Measurements from ENCODE around the gene GRIP2. TPM values are rescaled to one million over a fixed set of nuclear protein-coding genes. Genes with fewer than 3 reads are reported as not detected.

GRIP2 gene
- total RNA-seq, 1 donor from 2014 or later = 8.9 TPM

GRCh38 chr3:14505001-14505802 lies 34.9 kb downstream of the GRIP2 start:
- no peak overlapping the region for H3K4me3 ChIP-seq (ENCODE audit: low read length in 3 of 3)
- peaks cover 38 to 71% (median 50%) of the 10 kb centered on the region in 3 donors for H3K36me3 ChIP-seq (ENCODE audit: control insufficient read depth in 3 of 3, insufficient read depth in 3 of 3, low read length in 3 of 3)
- no peak overlapping the region for H3K9ac ChIP-seq (ENCODE audit: low read depth in 1 of 3, low read length in 3 of 3)
- H3K27me3 ChIP-seq (ENCODE audit: control insufficient read depth in 3 of 3, insufficient read depth in 3 of 3, low read length in 3 of 3) = no peaks in the 10 kb centered on the region
- H3K4me1 ChIP-seq (ENCODE audit: control insufficient read depth in 3 of 3, insufficient read depth in 3 of 3, low read length in 3 of 3) = peaks cover 3 to 7% (median 6%) of the 10 kb centered on the region in 3 donors
- no peak overlapping the region for H3K27ac ChIP-seq (ENCODE audit: low read depth, low read length)
- H3K9me3 ChIP-seq (ENCODE audit: control insufficient read depth in 3 of 3, low read length in 3 of 3) = peaks cover 4 to 6% (median 5%) of the 10 kb centered on the region in 3 donors

GRCh38 chr3:14503706-14504065 lies 36.5 kb downstream of the GRIP2 start:
- no peaks in the 10 kb centered on the region for H3K27me3 ChIP-seq (ENCODE audit: control insufficient read depth in 3 of 3, insufficient read depth in 3 of 3, low read length in 3 of 3)
- peaks cover 4 to 6% (median 5%) of the 10 kb centered on the region in 3 donors for H3K9me3 ChIP-seq (ENCODE audit: control insufficient read depth in 3 of 3, low read length in 3 of 3)
- H3K4me3 ChIP-seq (ENCODE audit: low read length in 3 of 3) = no peak overlapping the region
- no peaks in the 10 kb centered on the region for H3K4me1 ChIP-seq (ENCODE audit: control insufficient read depth in 3 of 3, insufficient read depth in 3 of 3, low read length in 3 of 3)
- no peak overlapping the region for H3K27ac ChIP-seq (ENCODE audit: low read depth, low read length)
- H3K9ac ChIP-seq (ENCODE audit: low read depth in 1 of 3, low read length in 3 of 3) = no peak overlapping the region
- H3K36me3 ChIP-seq (ENCODE audit: control insufficient read depth in 3 of 3, insufficient read depth in 3 of 3, low read length in 3 of 3) = peaks cover 42 to 80% (median 59%) of the 10 kb centered on the region in 3 donors

GRCh38 chr3:14503033-14503705 lies 37.0 kb downstream of the GRIP2 start:
- Histone ChIP-seq H3K27me3 (ENCODE audit: control insufficient read depth in 3 of 3, insufficient read depth in 3 of 3, low read length in 3 of 3) (no peaks in the 10 kb centered on the region), H3K4me1 (ENCODE audit: control insufficient read depth in 3 of 3, insufficient read depth in 3 of 3, low read length in 3 of 3) (no peaks in the 10 kb centered on the region), H3K9me3 (ENCODE audit: control insufficient read depth in 3 of 3, low read length in 3 of 3) (peaks cover 4 to 6% (median 5%) of the 10 kb centered on the region in 3 donors), H3K9ac (ENCODE audit: low read depth in 1 of 3, low read length in 3 of 3) (no peak overlapping the region), H3K4me3 (ENCODE audit: low read length in 3 of 3) (no peak overlapping the region), H3K36me3 (ENCODE audit: control insufficient read depth in 3 of 3, insufficient read depth in 3 of 3, low read length in 3 of 3) (peaks cover 42 to 85% (median 63%) of the 10 kb centered on the region in 3 donors), H3K27ac (ENCODE audit: low read depth, low read length) (no peak overlapping the region)

- Histone ChIP-seq H3K27me3 (ENCODE audit: control insufficient read depth in 3 of 3, insufficient read depth in 3 of 3, low read length in 3 of 3) (no peaks in the 10 kb centered on the region), H3K9me3 (ENCODE audit: control insufficient read depth in 3 of 3, low read length in 3 of 3) (peaks cover 4 to 6% (median 5%) of the 10 kb centered on the region in 3 donors), H3K4me3 (ENCODE audit: low read length in 3 of 3) (no peak overlapping the region), H3K36me3 (ENCODE audit: control insufficient read depth in 3 of 3, insufficient read depth in 3 of 3, low read length in 3 of 3) (peaks cover 45 to 90% (median 65%) of the 10 kb centered on the region in 3 donors), H3K9ac (ENCODE audit: low read depth in 1 of 3, low read length in 3 of 3) (no peak overlapping the region), H3K27ac (ENCODE audit: low read depth, low read length) (no peak overlapping the region), H3K4me1 (ENCODE audit: control insufficient read depth in 3 of 3, insufficient read depth in 3 of 3, low read length in 3 of 3) (no peaks in the 10 kb centered on the region)
Observed at GRCh38 chr3:14502472-14502871, 37.7 kb downstream of the GRIP2 start.

- Histone ChIP-seq H3K27ac (ENCODE audit: low read depth, low read length) (no peak overlapping the region), H3K9me3 (ENCODE audit: control insufficient read depth in 3 of 3, low read length in 3 of 3) (no peaks in the 10 kb centered on the region), H3K27me3 (ENCODE audit: control insufficient read depth in 3 of 3, insufficient read depth in 3 of 3, low read length in 3 of 3) (no peaks in the 10 kb centered on the region), H3K4me3 (ENCODE audit: low read length in 3 of 3) (no peak overlapping the region), H3K4me1 (ENCODE audit: control insufficient read depth in 3 of 3, insufficient read depth in 3 of 3, low read length in 3 of 3) (no peaks in the 10 kb centered on the region), H3K36me3 (ENCODE audit: control insufficient read depth in 3 of 3, insufficient read depth in 3 of 3, low read length in 3 of 3) (peaks cover 43 to 88% (median 58%) of the 10 kb centered on the region in 3 donors), H3K9ac (ENCODE audit: low read depth in 1 of 3, low read length in 3 of 3) (no peak overlapping the region)
Observed at GRCh38 chr3:14497321-14497720, 42.8 kb downstream of the GRIP2 start.

GRCh38 chr3:14496351-14496750 lies 43.8 kb downstream of the GRIP2 start:
- Histone ChIP-seq H3K9me3 (ENCODE audit: control insufficient read depth in 3 of 3, low read length in 3 of 3) (no peaks in the 10 kb centered on the region), H3K36me3 (ENCODE audit: control insufficient read depth in 3 of 3, insufficient read depth in 3 of 3, low read length in 3 of 3) (peaks cover 47 to 89% (median 61%) of the 10 kb centered on the region in 3 donors), H3K27me3 (ENCODE audit: control insufficient read depth in 3 of 3, insufficient read depth in 3 of 3, low read length in 3 of 3) (no peaks in the 10 kb centered on the region), H3K4me3 (ENCODE audit: low read length in 3 of 3) (no peak overlapping the region), H3K4me1 (ENCODE audit: control insufficient read depth in 3 of 3, insufficient read depth in 3 of 3, low read length in 3 of 3) (no peaks in the 10 kb centered on the region), H3K27ac (ENCODE audit: low read depth, low read length) (no peak overlapping the region), H3K9ac (ENCODE audit: low read depth in 1 of 3, low read length in 3 of 3) (no peak overlapping the region)

- Histone ChIP-seq H3K27me3 (ENCODE audit: control insufficient read depth in 3 of 3, insufficient read depth in 3 of 3, low read length in 3 of 3) (no peaks in the 10 kb centered on the region), H3K27ac (ENCODE audit: low read depth, low read length) (no peak overlapping the region), H3K4me1 (ENCODE audit: control insufficient read depth in 3 of 3, insufficient read depth in 3 of 3, low read length in 3 of 3) (no peaks in the 10 kb centered on the region), H3K9me3 (ENCODE audit: control insufficient read depth in 3 of 3, low read length in 3 of 3) (no peaks in the 10 kb centered on the region), H3K4me3 (ENCODE audit: low read length in 3 of 3) (no peak overlapping the region), H3K36me3 (ENCODE audit: control insufficient read depth in 3 of 3, insufficient read depth in 3 of 3, low read length in 3 of 3) (peaks cover 47 to 79% (median 57%) of the 10 kb centered on the region in 3 donors), H3K9ac (ENCODE audit: low read depth in 1 of 3, low read length in 3 of 3) (no peak overlapping the region)
Observed at GRCh38 chr3:14494973-14495300, 45.2 kb downstream of the GRIP2 start.

GRCh38 chr3:14494279-14494972 lies 45.7 kb downstream of the GRIP2 start:
- Histone ChIP-seq H3K4me1 (ENCODE audit: control insufficient read depth in 3 of 3, insufficient read depth in 3 of 3, low read length in 3 of 3) (peaks cover 0 to 1% (median 0%) of the 10 kb centered on the region in 3 donors), H3K27me3 (ENCODE audit: control insufficient read depth in 3 of 3, insufficient read depth in 3 of 3, low read length in 3 of 3) (no peaks in the 10 kb centered on the region), H3K9me3 (ENCODE audit: control insufficient read depth in 3 of 3, low read length in 3 of 3) (no peaks in the 10 kb centered on the region), H3K36me3 (ENCODE audit: control insufficient read depth in 3 of 3, insufficient read depth in 3 of 3, low read length in 3 of 3) (peaks cover 48 to 74% (median 56%) of the 10 kb centered on the region in 3 donors), H3K9ac (ENCODE audit: low read depth in 1 of 3, low read length in 3 of 3) (no peak overlapping the region), H3K4me3 (ENCODE audit: low read length in 3 of 3) (no peak overlapping the region), H3K27ac (ENCODE audit: low read depth, low read length) (no peak overlapping the region)

GRCh38 chr3:14492948-14493881 lies 46.9 kb downstream of the GRIP2 start:
- Histone ChIP-seq H3K9me3 (ENCODE audit: control insufficient read depth in 3 of 3, low read length in 3 of 3) (no peaks in the 10 kb centered on the region), H3K4me3 (ENCODE audit: low read length in 3 of 3) (no peak overlapping the region), H3K27ac (ENCODE audit: low read depth, low read length) (no peak overlapping the region), H3K9ac (ENCODE audit: low read depth in 1 of 3, low read length in 3 of 3) (no peak overlapping the region), H3K27me3 (ENCODE audit: control insufficient read depth in 3 of 3, insufficient read depth in 3 of 3, low read length in 3 of 3) (no peaks in the 10 kb centered on the region), H3K4me1 (ENCODE audit: control insufficient read depth in 3 of 3, insufficient read depth in 3 of 3, low read length in 3 of 3) (peaks cover 3 to 4% (median 4%) of the 10 kb centered on the region in 3 donors), H3K36me3 (ENCODE audit: control insufficient read depth in 3 of 3, insufficient read depth in 3 of 3, low read length in 3 of 3) (peaks cover 46 to 62% (median 46%) of the 10 kb centered on the region in 3 donors)

Measured in skeletal muscle tissue (tissue), 4 donors.